ENCODE measurements around the gene ELOA. TPM values are rescaled to one million over a fixed set of nuclear protein-coding genes. Genes with fewer than 3 reads are reported as not detected.

ELOA gene, protein sequence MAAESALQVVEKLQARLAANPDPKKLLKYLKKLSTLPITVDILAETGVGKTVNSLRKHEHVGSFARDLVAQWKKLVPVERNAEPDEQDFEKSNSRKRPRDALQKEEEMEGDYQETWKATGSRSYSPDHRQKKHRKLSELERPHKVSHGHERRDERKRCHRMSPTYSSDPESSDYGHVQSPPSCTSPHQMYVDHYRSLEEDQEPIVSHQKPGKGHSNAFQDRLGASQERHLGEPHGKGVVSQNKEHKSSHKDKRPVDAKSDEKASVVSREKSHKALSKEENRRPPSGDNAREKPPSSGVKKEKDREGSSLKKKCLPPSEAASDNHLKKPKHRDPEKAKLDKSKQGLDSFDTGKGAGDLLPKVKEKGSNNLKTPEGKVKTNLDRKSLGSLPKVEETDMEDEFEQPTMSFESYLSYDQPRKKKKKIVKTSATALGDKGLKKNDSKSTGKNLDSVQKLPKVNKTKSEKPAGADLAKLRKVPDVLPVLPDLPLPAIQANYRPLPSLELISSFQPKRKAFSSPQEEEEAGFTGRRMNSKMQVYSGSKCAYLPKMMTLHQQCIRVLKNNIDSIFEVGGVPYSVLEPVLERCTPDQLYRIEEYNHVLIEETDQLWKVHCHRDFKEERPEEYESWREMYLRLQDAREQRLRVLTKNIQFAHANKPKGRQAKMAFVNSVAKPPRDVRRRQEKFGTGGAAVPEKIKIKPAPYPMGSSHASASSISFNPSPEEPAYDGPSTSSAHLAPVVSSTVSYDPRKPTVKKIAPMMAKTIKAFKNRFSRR
- polyA plus RNA-seq (2012; ENCODE audit: insufficient read length, low read depth) = 27.5 TPM

DNA sequence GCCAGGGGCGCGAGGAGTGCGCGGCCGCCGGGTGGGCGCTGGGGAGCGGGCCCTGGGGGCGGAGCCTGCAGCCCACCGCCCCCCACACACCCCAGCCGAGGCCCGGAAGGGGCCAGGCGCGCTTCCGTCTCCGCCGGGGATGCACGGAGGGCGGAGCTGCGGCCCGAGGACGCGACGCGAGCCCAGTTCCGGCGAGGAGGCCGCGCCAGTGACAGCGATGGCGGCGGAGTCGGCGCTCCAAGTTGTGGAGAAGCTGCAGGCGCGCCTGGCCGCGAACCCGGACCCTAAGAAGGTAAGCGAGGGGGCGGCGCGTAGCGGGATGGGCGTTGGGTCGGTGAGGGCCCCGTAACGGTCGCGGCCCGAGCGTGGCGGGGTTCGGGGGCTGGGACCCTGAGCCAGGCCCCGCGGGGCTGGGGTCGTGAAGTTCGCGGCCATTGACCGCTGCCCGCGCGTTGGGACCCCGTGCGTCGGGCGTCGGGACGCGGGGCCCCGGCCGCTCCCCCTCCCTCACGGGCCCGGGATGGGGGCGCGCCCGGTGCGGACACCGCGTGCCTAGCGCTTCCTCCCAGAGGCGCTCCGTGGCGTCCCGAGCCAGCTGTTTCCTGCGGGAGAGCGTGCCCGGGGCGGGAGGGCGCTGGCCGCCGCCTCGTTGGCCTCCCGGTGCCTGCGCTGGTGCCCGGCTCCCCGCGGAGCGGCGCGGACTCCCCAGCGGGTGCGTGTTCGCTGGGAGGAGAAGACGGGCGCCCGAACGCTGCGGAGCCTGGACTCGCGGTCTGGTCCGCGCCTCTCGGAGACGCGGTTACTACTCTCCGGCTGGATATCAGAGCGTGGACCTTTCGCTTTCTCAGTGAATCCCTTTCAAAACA is at the start of gene ELOA:
Gene ELOA, plus strand, starts transcription at position 185 of the 866 bp plus-strand sequence. Its CDS starts 33 bp downstream, at position 218.
- TF ChIP-seq TAF1 (IDR thresholded peaks at IDR 0.05; ENCODE audit: borderline replicate concordance, insufficient read depth, low read length) (peak; percentile 84; the same call in 1 of the 2 replicates), REST (IDR thresholded peaks at IDR 0.05; ENCODE audit: insufficient read depth in 1 of 2, low read depth in 2 of 2, low read length in 2 of 2) (peak; percentile 12 to 15; a peak in 1 of 4 replicates), POLR2AphosphoS5 (IDR thresholded peaks at IDR 0.05; ENCODE audit: low read depth, low read length) (peak; percentile 90), FOXP2 (optimal IDR thresholded peaks at IDR 0.05; ENCODE audit: borderline replicate concordance, extremely low read depth, extremely low read length, insufficient read depth) (peak; percentile 80), SIN3A (IDR thresholded peaks at IDR 0.05; ENCODE audit: borderline replicate concordance, insufficient read depth, low read length) (peak; percentile 83; the same call in 1 of the 2 replicates)

- TF ChIP-seq POLR2AphosphoS5 (IDR thresholded peaks at IDR 0.05; ENCODE audit: low read depth, low read length) = peak; percentile 14; the same call in 1 of the 2 replicates
- no peak for TF ChIP-seq FOXP2 (optimal IDR thresholded peaks at IDR 0.05; ENCODE audit: borderline replicate concordance, extremely low read depth, extremely low read length, insufficient read depth)
Measured at GRCh38 chr1:23693599-23693998, 49.7 kb upstream of the ELOA start.

GRCh38 chr1:23694371-23694770 is 48.9 kb upstream of the ELOA start:
- TF ChIP-seq SIN3A (IDR thresholded peaks at IDR 0.05; ENCODE audit: borderline replicate concordance, insufficient read depth, low read length) (no peak), REST (IDR thresholded peaks at IDR 0.05; ENCODE audit: insufficient read depth in 1 of 2, low read depth in 2 of 2, low read length in 2 of 2) (no peak), POLR2AphosphoS5 (IDR thresholded peaks at IDR 0.05; ENCODE audit: low read depth, low read length) (no peak), FOXP2 (optimal IDR thresholded peaks at IDR 0.05; ENCODE audit: borderline replicate concordance, extremely low read depth, extremely low read length, insufficient read depth) (no peak), TAF1 (IDR thresholded peaks at IDR 0.05; ENCODE audit: borderline replicate concordance, insufficient read depth, low read length) (no peak)

DNA sequence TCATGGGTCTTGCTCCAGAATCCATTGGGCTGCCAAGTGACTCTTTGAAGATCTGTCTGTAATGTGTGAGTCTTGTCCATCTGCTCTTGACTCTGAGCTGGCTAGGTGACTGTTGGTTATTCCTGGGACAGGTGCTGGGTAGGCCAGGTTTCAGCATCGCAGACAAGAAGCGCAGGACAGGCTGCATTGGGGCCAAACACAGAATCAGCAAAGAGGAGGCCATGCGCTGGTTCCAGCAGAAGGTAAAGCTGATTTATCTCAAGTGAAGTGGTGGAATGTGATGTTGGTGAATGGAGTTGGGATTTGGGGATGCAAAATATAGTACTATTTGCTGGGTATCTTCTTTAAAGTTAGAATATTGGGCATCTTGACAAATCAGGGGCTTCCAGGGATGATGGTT is 47.6 kb upstream of the ELOA start:
- TF ChIP-seq SIN3A (IDR thresholded peaks at IDR 0.05; ENCODE audit: borderline replicate concordance, insufficient read depth, low read length) = no peak
- no peak for TF ChIP-seq FOXP2 (optimal IDR thresholded peaks at IDR 0.05; ENCODE audit: borderline replicate concordance, extremely low read depth, extremely low read length, insufficient read depth)
- no peak for TF ChIP-seq REST (IDR thresholded peaks at IDR 0.05; ENCODE audit: insufficient read depth in 1 of 2, low read depth in 2 of 2, low read length in 2 of 2)
- TF ChIP-seq TAF1 (IDR thresholded peaks at IDR 0.05; ENCODE audit: borderline replicate concordance, insufficient read depth, low read length) = no peak
- TF ChIP-seq POLR2AphosphoS5 (IDR thresholded peaks at IDR 0.05; ENCODE audit: low read depth, low read length) = no peak

Measured in PFSK-1 (cell line).